Anterior cingulate cortex (tissue), 58 donors: Measurements from ENCODE around the gene NFIL3.
A peak's percentile ranks its signal among the peaks of the same experiment; 100 is the strongest.

Source experiments
- DNase-seq, 58 donors: peaks; one replicate each; lab custom pipeline; 2025; lab: John Stamatoyannopoulos, UW

The NFIL3 gene

GRCh38 chr9:91422758-91423711 lies 597 bp downstream of the NFIL3 start:
- peak in 49 of 58 donors; percentile 17 to 73 (median 51) for DNase-seq

GRCh38 chr9:91421971-91422757 lies 1.5 kb downstream of the NFIL3 start:
- peak in 3 of 58 donors; percentile 9 to 29 (median 28) for DNase-seq

GRCh38 chr9:91421128-91421765 lies 2.4 kb downstream of the NFIL3 start:
- peak in 16 of 58 donors; percentile 7 to 33 (median 16) for DNase-seq

GRCh38 chr9:91420501-91421127 lies 3.0 kb downstream of the NFIL3 start:
- DNase-seq = no peak

- no peak for DNase-seq
Measured at GRCh38 chr9:91419222-91420191, 4.1 kb downstream of the NFIL3 start.

GRCh38 chr9:91418215-91418610 lies 5.4 kb downstream of the NFIL3 start:
- DNase-seq = no peak

GRCh38 chr9:91417602-91418214 lies 5.9 kb downstream of the NFIL3 start:
- no peak for DNase-seq

- no peak for DNase-seq
Measured at GRCh38 chr9:91416096-91416712, 7.4 kb downstream of the NFIL3 start.

GRCh38 chr9:91415290-91415689 lies 8.3 kb downstream of the NFIL3 start:
- no peak for DNase-seq

- no peak for DNase-seq
Measured at GRCh38 chr9:91412941-91413340, 10.7 kb downstream of the NFIL3 start.

GRCh38 chr9:91411096-91411771 lies 12.4 kb downstream of the NFIL3 start:
- no peak for DNase-seq

GRCh38 chr9:91410161-91410560 lies 13.5 kb downstream of the NFIL3 start:
- no peak for DNase-seq

- DNase-seq = no peak
Measured at GRCh38 chr9:91408475-91408874, 15.2 kb downstream of the NFIL3 start.

- DNase-seq = peak in 1 of 58 donors; percentile 39
Measured at GRCh38 chr9:91407580-91408318, 15.9 kb downstream of the NFIL3 start.

GRCh38 chr9:91405343-91406077 lies 18.1 kb downstream of the NFIL3 start:
- no peak for DNase-seq
